Stimulated activated CD4-positive, alpha-beta T cell treated with anti-CD3 and anti-CD28 coated beads, Interleukin-12 subunit alpha, Interleukin-12 subunit beta, amount 100 ng/mL, for 4 hours (primary cell): ENCODE data around the gene PRKRA.
"Not testable (repeated sequence)": the region's sequence is repeated elsewhere in the genome, so short reads cannot be mapped to it uniquely, and the experiment has no call there.

ENCODE experiments used
- DNase-seq: peaks from one replicate; pipeline ENCODE4 v3.0.0-alpha.2; 2020

The PRKRA gene

GRCh38 chr2:178412453-178412852 lies 38.5 kb downstream of the PRKRA start:
- DNase-seq, result not testable (repeated sequence)

GRCh38 chr2:178412047-178412446 lies 38.9 kb downstream of the PRKRA start:
- no peak for DNase-seq

GRCh38 chr2:178409261-178409660 lies 41.7 kb downstream of the PRKRA start:
- no peak for DNase-seq

GRCh38 chr2:178404368-178404767 lies 46.6 kb downstream of the PRKRA start:
- no peak for DNase-seq

GRCh38 chr2:178403671-178404306 lies 47.2 kb downstream of the PRKRA start:
- no peak for DNase-seq

GRCh38 chr2:178401994-178402437 lies 49.0 kb downstream of the PRKRA start:
- DNase-seq, result no peak

GRCh38 chr2:178397002-178397605 lies 53.9 kb downstream of the PRKRA start:
- no peak for DNase-seq

GRCh38 chr2:178395941-178396570 lies 54.9 kb downstream of the PRKRA start:
- DNase-seq, result no peak

- DNase-seq, result no peak
Observed at GRCh38 chr2:178395295-178395694, 55.7 kb downstream of the PRKRA start.

- no peak for DNase-seq
Observed at GRCh38 chr2:178394859-178395258, 56.1 kb downstream of the PRKRA start.

GRCh38 chr2:178392215-178392614 lies 58.8 kb downstream of the PRKRA start:
- DNase-seq, result no peak

GRCh38 chr2:178391701-178392100 lies 59.3 kb downstream of the PRKRA start:
- no peak for DNase-seq

GRCh38 chr2:178388287-178388686 lies 62.7 kb downstream of the PRKRA start:
- DNase-seq, result no peak

GRCh38 chr2:178386986-178387597 lies 63.9 kb downstream of the PRKRA start:
- DNase-seq, result no peak

GRCh38 chr2:178385595-178386148 lies 65.3 kb downstream of the PRKRA start:
- DNase-seq, result no peak

GRCh38 chr2:178383718-178384117 lies 67.3 kb downstream of the PRKRA start:
- no peak for DNase-seq
